HG02981 (cell line): ENCODE measurements around the gene AP1S2.
"Not testable (repeated sequence)": the region's sequence is repeated elsewhere in the genome, so short reads cannot be mapped to it uniquely, and the experiment has no call there.

Source experiments
- ATAC-seq: cut with Tn5 transposase; IDR thresholded peaks from one replicate; pipeline ENCODE4 v1.9.1; 2021; ENCODE audit warnings: mild to moderate bottlenecking, moderate library complexity; ENCODE audit not compliant: unreplicated experiment

AP1S2 gene

DNA sequence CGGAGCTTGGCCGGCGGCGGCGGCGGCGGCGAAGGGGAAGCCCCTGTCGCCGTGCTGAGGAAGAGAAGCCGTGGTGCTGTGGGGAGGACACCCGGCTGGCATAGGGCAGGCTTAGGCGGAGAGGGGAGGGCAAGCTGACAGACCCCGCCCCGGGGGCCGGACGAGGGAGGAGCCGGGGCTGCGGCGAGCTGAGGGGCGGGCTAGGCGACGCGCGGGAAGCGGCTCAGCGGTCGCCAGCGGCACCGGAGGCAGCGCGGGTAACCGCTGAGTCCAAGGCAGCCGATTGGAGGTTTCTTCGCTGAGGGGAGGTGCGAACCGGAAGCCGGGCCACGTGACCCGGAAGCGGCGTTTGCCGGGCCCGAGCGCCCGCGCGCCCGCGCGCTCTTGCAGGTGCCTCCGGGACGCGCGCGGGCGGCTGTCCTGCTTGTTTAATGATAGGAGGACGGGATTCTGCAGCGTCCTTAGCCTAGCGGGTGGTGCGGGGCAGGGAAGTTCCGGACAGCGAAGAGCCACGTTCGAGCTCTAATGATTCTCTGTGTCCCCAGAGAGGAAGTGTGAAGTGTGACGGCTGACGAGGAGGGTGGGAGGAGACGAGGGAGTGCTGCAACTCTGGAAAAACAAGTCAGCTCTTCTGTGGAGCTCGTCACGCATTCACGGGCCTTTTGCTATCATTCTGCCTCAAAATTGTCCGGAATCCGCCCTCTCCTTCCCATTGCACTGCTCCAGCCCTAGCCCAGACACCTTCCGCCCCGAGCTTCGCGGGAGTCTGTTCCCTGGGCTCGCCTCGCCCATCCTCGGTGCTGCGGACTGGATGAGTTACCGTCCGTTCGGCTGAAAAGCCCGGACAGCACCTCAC is at the start of gene AP1S2:
AP1S2 (minus strand) TSS at position 102 of the 856 bp plus-strand sequence. CDS start 2,289 bp downstream, outside the sequence.
- ATAC-seq = peak; percentile 89

DNA sequence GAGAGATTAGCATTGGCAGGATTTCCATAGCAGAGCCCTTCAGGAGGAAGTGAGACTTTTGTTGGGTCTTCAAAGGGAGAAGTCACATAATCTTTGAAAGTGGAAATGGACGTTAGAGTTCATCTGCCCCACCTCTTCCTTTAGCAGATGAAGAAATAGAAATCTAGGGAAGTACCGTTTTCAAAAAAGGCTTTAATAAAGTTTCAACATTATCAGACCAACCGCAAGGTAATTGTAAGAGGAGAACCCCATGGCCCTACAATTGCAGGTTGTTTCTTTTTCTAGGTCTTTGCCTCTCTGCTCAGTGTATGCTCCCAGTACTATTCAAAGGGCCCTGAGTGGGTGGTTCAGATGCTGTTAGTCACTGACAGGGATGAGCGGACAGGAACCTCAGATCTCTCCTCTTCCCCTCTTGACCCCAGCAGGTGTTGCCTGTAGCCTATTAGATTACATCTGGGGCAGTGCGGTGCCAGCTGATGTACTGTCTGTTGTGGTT is 48.6 kb upstream of the AP1S2 start:
- ATAC-seq = peak; percentile 92

GRCh38 chrX:15895334-15895733 is 40.7 kb upstream of the AP1S2 start:
- no peak for ATAC-seq

GRCh38 chrX:15894724-15895123 is 40.1 kb upstream of the AP1S2 start:
- ATAC-seq = no peak

DNA sequence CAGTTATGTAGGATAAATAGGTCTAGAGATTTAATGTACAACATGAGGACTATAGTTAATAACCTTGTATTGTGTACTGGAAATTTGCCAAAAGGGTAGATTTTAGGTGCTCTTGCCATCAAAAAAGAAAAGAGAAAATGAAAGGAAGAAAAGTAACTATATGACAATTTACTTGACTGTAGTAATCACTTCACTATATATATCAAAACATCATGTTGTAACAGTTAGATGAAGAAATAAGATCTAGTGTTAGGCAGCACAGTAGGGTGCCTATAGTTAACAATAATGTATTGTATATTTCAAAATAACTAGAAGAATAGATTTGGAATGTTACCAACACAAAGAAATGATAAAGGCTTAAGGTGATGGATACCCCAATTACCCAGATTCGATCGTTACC is 35.9 kb upstream of the AP1S2 start:
- ATAC-seq = no peak

DNA sequence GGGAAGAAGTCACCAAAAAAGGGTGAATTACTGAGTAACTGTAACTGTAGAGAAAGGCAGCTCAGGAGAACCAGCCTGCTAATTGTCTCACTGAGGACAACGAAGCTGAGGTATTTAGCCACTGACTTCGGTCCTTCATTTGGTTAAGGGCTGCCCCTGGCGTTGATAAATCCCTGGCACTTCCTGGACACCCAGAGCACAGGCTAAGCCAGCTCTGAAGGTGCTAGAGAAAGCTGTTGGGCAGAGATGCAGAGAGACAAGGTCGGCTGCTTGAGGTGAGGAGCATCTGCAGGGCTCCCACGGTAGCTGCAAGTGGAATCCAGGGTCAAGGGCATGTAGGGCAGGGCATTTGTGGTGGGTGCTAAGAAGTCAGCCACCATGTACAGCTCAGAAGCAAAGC is 33.4 kb upstream of the AP1S2 start:
- no peak for ATAC-seq

DNA sequence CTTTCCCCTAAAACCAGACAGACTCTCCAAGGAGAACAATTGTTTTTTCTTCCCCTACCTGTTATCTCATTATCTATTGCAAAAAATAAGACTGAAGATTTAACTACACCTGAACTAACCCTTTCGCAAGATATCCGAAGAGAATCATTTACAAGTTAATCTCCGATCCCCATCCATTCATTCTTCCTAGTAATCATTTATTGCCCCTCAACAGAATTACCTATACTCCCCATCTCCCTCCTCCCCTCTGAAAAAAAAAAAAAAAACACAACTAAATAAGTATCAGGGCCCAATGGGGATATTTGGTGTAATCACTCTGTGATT is 28.9 kb upstream of the AP1S2 start:
- ATAC-seq = no peak

DNA sequence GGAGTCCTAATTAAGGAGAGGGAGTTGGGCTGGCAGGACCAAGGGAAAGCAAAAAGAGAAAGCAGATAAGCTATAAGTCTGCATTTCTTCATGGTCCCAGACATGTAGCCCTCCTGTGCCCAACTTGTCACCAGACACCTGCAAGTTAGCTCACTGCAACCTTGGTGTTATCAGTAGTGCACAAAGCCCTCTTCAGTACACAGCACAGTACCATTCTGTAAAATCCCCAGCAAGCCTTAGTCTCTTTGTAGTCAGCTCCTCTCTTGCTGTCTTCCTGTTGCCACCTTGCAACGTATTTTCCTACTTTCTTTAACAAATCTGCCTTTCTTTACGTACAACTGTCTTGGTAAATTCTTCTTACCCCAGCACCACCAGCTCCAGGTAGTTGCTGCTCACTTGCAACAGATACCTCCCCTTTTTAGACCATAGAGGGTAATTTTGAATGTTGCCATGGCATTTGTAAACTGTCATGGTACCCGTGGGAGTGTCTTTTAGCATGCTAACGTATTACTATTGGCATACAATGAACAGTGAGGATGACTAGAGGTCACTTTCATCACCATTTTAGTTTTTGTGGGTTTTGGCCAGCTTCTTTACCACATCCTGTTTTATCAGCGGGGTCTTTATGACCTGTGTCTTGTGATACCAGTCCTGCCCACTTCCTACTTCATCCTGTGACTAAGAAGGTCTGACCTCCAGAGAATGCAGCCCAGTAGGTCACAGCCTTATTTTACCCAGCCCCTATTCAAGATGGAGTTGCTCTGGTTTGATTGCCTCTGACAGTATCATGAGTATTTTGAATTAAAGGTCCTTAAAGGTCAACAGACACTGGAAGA is 28.3 kb upstream of the AP1S2 start:
- ATAC-seq = peak; percentile 83

DNA sequence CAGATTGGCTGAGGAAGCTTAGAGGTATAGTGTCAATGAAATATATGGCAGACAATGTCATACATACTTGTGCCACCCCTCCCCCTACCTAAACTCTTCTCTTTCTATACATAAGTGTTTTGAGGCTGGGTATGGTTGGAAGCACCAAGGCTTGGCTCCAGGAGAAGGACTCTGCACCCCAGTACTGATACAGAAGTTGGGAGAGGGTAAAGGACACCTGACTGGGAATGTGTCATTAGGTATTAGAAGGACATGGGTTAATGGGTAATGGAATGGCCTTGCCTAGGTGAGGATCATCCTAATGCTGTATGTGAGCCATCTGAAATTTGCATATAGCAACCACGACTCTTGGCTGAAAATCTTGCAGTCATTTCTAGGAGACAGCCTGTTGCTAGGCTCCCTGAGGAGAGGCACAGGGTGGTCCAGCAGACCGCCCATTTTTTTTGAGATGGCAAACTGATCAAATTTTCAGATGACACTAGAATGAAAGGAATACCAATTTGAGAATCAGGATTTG is 26.8 kb upstream of the AP1S2 start:
- peak; percentile 59 for ATAC-seq

DNA sequence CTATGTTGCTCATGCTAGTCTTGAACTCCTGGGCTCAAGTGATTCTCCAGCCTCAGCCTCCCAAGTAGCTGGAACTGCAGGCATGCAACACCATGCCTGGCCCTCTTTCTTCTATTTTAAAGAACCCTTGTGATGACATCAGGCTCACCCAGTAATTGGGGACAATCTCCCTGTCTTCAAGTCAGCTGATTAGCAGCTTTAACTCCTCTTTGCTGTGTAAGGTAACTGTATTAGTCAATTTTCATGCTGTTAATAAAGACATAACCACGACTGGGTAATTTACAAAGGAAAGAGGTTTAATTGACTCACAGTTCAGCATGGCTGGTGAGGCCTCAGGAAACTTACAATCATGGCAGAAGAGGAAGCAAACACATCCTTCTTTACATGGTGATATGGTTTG is 23.3 kb upstream of the AP1S2 start:
- ATAC-seq = not testable (repeated sequence)

- no peak for ATAC-seq
Measured at GRCh38 chrX:15877380-15877779, 22.8 kb upstream of the AP1S2 start.

- ATAC-seq = no peak
Measured at GRCh38 chrX:15874672-15875071, 20.1 kb upstream of the AP1S2 start.

- ATAC-seq = no peak
Measured at GRCh38 chrX:15873566-15873965, 19.0 kb upstream of the AP1S2 start.

GRCh38 chrX:15870310-15870709 is 15.7 kb upstream of the AP1S2 start:
- no peak for ATAC-seq

- no peak for ATAC-seq
Measured at GRCh38 chrX:15869695-15870094, 15.1 kb upstream of the AP1S2 start.

DNA sequence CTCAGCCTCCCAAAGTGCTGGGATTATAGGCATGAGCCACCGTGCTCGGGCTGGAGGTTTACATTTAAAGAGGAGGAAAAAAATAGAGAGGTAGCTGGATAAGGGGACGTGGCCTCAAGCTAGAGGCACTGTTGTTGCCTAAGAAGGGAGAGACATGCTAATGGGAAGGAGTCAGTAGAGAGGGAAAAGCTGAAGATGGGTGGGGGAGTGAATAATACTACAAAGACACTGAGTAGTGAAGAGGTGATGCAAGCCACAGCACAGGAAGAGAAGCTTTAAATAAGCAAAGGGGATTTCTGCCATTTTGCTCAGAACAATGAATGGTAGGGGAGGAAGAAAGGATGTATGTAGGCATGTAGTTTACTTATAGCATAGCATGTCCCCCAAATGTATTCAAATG is 11.5 kb upstream of the AP1S2 start:
- ATAC-seq = no peak

DNA sequence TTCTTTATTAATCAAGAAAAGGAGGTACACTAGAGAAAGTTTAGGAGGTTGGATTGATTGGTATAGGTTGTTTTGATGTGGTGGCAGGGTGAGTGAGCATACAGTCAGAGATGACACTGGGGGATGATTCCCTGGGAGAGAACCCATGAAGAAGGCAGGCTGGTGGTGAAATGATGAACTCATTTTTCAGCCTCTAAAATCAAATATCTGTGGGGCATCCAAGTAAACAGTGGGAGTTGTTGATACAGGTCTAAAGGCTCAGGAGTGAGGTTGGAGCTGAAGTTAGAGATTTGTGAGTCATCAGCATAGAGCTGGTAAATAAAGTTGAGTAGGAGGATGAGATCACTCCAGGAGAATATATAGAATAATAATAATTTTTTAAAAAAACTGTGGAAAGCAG is 10.0 kb upstream of the AP1S2 start:
- ATAC-seq = no peak

GRCh38 chrX:15864023-15864422 is 9.4 kb upstream of the AP1S2 start:
- no peak for ATAC-seq

- ATAC-seq = no peak
Measured at GRCh38 chrX:15860921-15861320, 6.3 kb upstream of the AP1S2 start.

DNA sequence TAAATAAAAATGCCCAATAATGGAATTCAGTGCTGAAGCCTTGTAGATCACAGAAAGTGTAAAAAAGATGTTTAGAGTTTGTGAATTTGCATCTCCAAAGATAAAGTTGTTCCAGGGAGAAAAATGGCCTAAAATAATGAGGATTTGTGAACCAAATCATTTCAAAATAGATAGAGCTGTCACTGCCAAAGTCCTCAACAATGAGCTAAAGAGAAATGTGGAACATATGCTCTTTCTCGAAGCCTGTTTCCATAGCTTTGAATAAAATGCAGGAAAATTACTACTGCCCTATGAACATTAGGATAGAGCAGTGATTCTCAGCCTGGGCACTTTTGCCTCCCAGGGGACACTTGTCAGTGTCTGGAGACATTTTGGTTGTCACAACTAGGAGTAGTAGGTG is 3.4 kb upstream of the AP1S2 start:
- ATAC-seq = no peak

- no peak for ATAC-seq
Measured at GRCh38 chrX:15856636-15857035, 2.0 kb upstream of the AP1S2 start.

- ATAC-seq = no peak
Measured at GRCh38 chrX:15856222-15856587, 1.6 kb upstream of the AP1S2 start.
